Measurements from ENCODE around the gene CTU1.

CTU1 gene

DNA sequence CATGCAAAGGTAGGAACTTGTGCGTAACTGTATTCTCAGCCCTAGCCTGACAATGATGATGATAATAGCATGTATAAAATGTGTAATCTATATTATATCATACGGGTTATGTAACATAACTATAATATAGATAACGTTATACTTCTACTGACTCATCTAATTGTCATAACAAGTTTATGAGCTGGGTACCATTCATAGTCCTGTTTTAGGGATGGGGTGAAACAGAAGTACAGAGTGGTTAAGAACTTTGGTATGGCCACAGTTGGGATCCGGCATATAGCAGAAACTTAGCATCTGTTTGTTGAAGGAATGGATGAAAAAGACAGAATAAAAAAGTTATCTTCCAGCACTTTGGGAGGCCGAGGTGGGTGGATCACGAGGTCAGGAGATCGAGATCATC lies 5.2 kb downstream of the CTU1 start:
- peak; percentile 23 for DNase-seq (ENCODE audit: low spot score)

DNA sequence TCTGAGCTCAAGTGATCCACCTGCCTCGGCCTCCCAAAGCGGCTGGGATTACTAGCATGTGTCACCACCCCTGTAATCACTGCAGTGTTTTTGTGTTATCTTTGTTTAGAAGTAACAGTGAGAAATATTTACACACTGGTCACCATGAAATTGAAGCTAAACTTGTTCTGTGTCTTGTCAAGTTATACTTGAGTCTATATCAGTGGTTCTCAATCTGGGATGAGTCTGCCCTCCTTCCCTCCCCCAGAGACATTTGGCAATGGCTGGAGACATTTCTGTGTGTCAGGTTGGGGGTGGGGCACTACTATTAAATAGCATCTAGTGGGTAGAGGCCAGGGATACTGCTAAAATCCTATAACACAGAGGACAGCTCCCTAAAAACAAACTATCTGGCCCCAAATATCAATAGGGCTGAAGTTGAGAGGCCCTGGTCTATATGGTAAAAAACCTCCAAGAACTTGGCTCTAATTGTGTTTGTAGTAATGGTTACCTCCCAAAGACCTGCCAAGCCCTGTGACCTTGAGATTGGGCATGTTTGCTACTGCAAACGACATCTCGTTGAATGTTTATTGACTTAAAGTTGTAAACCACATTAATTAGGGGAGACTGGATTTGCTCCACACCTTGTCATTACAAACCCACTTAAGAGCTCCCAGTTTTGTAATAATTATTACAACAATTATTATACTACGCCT lies 6.9 kb downstream of the CTU1 start:
- DNase-seq (ENCODE audit: low spot score), result no peak

DNA sequence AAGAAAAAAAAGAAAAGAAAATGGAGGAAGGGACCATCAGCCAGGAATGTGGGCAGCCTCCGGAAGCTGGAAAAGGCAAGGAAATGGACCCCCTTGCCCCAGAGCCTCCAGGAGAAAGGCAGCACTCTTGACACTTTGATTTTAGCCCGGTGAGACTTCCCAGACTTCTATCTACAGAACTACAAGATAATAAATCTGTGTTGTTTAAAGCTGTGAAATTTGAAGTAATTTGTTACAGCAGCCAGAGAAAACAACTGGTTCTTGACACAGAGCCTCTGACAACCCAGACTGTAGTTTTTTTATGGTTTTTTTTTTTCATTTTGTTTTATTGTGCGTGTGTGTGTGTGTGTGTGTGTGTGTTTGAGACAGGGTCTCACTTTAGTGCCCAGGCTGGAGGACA lies 7.6 kb downstream of the CTU1 start:
- no peak for DNase-seq (ENCODE audit: low spot score)

DNA sequence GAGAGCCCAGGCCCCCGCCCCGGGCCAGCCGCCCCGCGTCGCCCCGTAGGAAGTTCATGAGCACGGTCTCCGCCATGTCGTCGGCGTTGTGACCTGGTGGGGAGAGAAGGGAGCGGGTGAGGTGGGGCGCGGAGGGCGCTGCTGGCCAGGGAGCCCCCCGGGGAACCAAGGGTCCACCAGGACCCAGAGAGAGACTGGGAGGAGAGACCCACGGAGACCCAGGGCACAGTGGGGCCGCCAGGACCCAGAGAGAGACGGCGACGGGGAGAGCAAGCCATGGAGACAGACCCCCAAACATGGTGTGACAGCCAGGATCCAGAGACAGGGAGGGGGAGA lies 9.2 kb downstream of the CTU1 start:
- no peak for DNase-seq (ENCODE audit: low spot score)

DNA sequence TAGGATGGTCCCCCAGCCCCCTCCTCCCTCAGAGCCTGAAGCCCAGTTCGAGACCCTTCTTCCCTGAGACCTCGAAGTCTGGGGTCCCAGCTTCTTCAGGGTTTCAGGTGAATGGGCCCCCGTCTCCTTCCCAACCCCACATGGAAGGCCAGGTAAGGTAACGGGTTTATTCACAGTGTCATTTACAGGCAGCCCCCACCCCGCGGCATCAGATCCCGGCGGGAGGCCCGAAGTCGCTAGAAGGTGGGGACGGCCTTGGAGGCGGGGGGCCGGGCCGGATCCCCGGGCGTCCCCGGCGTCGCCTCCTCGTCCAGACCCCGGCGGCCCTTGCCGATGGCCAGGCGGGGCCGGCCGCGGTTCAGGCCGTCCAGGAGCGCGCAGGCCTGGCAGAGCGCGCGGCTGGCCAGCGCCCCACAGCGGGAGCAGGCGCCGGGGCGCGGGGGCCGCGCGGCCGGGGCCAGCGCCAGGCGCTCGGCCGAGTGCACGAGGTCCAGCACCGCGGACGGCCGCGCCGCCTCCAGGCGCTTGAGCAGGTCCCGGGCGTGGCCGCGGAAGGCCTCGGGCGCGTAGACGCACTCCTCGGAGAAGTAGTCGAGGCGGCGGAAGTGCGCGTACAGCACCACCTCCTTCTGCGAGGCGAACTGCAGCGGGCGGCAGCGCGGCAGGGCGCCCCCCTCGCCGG lies 9.7 kb downstream of the CTU1 start:
- DNase-seq (ENCODE audit: low spot score), result no peak

DNA sequence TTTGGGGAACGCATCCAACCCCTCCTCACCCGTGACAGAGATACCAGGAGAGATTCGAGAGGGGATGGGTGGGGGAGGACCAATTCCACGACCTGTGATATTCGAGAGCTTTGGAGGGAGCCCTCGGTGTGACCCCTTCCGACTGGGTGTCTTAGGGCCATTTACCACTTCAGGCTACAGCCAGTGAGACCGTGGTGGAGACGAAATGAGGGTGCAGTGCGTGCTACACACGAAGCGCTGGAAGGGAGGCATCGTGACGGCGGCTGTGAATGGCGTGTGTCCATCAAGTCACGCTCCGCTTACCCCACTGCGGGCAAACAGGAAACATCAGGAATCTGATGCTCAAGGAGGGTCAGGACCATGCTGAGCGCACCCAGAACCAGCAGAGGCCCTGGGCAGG lies 10.4 kb downstream of the CTU1 start:
- DNase-seq (ENCODE audit: low spot score), result no peak

DNA sequence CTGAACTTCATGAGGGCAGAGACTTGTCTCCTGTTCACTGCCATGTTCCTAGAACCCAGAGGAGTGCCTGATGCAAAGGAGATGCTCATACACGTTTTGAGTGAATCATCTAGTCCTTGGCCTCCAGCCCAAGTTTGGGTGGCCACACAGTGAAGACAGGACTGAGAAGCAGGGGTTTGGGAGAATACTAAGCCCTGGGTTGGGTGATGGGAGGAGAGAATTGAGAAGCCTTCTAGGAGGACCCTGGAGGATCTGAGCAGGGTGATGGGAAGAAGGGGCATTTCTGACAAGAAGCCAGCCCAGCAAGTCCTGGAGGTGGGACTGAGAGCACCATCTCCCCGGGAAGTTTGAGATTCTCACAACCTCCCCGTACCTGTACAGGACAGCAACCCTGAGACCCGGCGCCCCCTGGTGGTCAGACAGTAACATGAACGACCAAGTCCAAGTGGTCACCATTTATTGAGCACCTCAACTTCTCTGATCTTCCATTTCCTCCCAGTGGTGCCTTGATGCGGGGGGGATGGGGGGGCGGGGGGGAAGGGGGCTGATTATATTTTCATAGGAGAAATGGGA lies 11.0 kb downstream of the CTU1 start:
- peak; percentile 60 for DNase-seq (ENCODE audit: low spot score)

DNA sequence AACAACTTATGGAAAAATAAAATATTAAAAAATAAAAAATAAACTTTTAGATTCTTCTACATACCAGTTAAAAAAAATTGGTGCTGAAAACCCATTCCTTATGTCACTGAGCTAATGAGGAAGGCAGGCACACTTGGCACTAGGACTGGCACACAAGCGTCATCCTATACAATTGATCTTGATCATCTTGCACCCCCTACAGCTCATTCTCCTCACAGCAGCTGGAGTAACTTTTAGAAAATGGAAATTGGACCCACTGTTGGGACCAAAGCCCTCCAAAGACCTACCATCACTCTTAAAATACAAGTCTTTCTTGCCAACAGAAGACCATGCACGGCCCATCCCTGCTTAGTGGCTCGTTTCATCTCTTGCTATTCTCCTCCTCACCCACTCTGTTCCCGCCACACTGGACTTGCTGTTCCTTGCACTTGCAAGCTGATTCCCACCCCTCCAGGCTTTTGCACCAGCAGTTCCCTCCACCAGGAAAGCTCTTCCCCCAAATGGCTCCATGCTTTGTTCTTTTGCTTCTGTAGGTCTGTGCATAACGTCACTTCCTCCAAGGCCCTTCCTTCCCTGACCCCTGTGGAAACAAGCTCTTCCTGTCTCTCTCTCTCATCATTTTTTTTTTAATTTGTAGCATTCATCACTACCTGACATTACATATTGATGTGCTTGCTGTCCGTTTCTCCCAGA lies 11.6 kb downstream of the CTU1 start:
- DNase-seq (ENCODE audit: low spot score), result no peak

DNA sequence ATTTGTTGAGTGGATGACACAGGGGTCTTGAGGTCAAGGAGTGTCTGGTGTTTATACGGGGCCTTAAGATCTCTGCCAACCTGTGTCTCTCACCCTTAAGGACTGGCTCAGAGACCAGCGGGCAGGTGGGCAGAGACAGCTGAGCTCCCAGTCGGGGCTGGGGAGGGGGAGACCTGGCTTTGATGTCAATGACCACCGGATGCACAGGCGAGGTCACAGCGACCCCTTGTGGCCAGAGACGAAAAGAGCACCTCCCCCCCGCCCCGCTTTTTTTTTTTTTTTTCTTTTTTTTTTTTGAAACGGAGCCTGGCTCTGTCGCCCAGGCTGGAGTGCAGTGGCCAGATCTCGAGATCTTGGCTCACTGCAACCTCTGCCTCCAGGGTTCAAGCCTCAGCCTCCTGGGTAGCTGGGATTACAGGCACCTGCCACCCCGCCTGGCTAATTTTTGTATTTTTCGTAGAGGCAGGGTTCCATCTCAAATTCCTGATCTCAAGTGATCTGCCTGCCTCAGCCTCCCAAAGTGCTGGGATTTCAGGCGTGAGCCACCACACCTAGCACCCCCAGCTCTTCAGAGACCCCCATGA lies 13.4 kb downstream of the CTU1 start:
- no peak for DNase-seq (ENCODE audit: low spot score)

DNA sequence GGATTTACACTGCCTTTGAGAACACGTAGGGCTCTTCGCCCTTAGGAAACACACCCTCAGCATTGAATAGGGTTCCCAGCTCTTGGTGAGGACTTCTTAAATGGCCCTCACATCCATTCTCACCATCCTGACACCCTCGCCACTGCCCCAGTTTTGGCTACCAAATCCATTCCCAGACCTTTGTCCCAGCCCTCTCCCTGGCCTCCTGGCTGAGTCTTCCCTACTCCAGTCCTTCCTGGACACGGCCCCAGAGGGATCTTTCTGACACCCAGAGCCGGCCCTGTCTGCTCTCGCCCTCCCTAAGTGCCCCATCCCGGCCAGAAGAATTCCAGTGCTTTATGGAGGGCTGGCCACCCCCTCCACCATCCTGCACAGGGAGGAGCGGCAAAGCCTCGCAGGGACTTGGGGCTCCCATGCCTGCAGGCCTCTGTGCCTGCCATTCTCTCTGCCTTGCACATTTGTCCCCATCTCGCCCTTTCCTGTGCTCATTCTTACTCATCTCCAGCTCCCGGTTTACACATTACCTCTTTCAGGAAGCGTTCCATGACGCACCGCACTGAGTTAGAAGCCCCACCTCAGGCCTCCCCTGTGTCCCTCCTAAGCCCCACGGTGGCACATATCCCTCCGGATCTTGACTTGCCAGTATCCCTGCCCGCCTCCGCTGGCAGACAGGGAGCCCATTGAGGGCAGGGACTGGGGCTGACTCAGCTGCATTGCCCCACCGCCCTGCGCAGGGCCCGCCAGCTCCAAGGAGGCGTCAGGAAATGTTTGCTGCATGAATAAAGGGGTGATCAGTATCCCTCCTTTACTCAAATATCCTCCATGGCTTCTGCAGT lies 14.5 kb downstream of the CTU1 start:
- no peak for DNase-seq (ENCODE audit: low spot score)

DNA sequence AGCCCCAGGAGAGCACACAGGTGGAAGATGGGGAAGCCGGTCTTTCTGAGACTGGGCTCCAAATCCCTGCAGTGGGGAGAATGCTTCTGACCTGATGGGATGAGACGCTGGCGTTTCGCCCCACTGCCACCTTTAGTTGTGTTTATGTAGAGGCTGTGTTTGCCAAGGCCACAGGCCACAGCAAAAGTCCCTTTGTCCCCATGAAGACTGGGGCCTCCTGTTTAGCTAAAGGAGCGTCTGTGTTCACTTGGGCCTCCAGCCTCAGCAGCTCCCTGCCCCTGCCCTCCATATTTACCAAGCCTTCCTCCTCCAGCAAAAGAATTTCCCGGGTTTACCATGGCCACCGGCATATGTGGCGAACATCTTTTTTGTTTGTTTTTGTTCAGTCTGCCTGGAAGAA lies 15.1 kb downstream of the CTU1 start:
- DNase-seq (ENCODE audit: low spot score), result no peak

DNA sequence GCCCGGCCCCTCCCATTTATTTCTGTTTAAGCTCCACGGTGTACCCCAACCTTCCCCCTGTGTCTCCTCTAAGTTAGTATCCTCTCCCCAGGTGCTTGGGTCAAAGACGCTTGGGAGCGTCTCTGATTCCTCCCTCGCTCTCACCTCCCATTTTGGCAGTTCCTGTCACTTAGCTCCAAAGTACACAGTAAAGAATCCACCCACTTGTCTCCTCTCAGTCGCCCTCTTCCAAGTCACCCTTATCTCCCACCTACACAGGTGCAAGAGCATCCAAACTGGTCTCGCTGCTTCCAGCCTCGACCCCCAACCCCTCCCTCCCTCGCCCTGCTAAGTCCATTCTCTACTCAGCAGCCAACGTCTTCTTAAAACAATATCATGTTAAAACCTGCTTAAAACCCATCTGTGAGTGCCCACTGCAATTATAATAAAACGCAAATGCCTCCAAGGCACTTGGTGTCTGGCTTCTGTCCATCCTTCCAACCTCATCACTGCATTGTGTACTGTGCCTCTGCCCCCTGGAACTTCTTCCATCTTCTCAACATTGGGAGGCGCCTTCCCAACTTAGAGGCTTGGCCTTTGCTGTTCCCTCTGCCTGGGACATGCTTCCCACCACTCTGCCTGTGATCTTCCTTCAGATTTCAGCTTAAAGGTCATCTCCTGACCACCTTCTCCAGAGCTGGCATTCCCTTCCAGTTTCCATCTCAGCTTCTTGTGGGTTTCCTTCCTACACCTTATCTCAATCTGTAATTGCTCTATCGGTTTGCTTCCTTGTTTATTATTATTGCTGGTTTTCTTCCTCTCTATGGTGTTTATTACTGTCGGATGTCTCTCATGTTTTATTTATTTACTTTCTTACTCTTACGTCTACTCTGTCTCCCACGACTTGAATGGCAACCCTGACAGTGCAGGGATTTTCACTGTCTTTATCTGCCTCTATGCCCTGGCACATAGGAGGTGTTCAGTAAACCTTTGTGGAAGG lies 16.0 kb downstream of the CTU1 start:
- DNase-seq (ENCODE audit: low spot score), result no peak

DNA sequence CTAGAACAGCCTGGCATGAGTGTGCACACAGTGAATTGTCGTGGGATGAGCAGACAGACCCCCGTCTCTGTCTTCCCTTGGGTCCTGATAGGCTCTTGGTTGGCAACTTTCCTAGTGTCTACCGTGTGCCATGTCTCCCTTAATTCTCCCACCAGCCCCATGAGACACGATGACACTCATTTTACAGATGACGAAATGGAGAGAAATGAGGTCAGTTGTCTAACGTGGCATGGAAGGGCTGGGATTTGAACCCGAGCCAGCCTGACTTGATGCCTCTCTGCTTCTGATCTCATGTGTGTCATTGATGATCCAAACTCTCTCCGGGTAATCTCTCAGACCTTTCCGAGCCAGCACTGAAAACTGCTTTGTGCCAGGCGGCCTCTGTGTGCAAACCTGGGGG lies 17.1 kb downstream of the CTU1 start:
- DNase-seq (ENCODE audit: low spot score), result peak; percentile 21

DNA sequence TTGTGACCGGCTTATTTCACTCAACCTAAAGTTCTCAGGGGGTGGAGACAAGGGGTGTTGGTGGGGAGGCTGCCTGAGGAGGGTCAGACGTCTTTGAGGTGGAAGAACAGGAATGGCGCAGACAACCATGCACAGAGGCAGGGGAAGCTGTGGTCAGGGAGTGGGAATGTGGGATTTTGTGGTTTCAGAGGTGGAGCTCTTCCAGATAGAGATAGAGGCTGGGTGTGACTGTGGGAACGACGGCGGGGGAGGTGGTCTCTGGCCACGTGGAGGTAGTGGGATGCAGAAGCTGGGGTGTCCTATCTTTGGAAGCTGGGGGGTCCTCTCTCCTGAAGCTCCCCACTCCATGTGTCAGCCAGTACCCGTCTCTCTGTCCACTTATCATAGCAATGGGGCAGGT lies 17.7 kb downstream of the CTU1 start:
- no peak for DNase-seq (ENCODE audit: low spot score)

DNA sequence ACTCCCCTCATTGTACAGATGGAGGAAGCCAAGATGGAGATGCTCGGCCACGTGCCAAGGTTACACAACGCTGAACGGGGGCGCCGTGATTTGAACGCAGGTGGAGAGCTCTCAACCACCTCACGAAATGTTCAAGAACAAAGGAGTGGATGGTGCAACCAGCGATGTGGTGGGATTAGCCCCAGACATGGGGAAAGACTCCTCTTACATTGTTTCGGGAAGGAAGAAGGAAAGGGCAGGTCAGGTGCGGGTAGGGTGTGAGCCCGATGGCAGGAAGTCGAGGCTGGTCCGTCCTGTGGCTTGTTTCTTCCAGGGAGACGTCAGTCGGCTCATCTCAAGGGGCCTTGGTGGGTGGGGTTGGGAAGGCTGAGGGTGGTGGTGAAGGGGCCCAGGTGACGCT lies 18.4 kb downstream of the CTU1 start:
- no peak for DNase-seq (ENCODE audit: low spot score)

DNA sequence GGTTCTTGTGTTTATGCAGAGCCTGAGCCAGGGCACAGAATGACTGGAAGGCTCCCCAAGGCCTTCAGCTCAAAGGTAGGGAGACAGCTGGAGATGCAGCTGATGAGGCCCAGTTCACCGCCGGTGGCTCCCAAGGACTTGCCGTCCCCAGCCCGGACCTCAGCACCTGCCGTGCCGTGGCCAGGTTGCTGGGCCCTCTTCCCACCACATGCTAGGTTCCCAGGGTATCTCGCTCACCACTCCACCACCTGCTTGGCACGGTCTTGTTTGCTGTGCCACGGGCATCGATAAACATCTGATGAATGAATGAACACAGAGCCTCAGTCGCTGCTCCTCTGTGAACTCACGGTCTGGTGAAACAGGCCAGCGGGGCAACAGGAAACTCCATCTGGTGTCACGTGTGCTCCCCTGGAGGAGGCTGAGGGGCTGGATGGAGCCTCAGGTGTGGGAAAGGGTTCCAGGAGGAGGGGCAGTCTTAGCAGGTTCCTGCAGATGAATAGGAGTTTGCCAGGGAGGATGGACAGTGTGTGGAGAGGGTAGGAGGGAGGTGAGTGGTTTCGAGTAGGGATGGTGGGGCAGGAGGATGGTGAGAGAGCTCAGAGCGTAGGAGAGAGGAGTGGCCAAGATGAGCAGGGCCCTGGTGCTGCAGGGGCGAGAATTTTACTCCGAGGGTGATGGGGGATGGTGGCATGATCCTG lies 21.9 kb downstream of the CTU1 start:
- DNase-seq (ENCODE audit: low spot score), result no peak

DNA sequence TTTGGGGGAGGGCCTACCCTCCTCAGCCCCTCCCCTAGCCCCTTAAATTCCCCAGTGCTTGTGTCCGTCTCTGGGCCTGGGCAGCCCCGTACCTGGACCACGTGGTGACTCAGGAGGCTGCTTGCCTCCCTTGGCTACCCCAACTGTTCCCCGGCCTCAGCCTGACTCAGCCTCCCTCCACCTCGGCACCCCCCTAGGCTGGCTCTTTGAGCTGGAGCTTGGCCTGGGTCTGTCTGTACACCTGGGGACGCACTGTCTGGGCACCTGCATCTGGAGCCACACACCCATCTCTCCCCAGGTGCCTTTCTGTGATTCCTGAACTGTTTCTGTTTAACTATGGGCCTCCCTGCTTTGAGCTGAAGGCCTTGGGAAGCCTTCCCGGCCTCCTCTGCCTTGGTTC lies 23.7 kb downstream of the CTU1 start:
- no peak for DNase-seq (ENCODE audit: low spot score)

DNA sequence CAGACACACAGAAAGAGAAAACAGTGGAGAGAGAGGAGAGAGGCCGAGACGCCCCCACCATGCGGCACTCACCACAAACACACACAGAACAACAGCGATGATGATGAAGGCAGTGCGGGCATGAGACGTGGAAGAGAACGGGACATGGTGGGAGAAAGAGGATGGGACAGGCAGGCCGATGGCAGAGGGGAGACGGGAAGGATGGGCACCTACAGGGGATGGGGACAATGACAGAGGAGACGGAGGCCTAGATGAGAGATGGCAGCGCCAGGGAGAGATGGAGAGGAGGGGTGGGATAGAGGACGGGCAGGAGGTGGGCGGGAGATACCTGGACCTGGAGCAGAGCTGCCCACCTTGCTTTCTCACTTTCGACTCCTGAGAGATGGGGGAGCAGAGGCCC lies 24.4 kb downstream of the CTU1 start:
- DNase-seq (ENCODE audit: low spot score), result no peak

DNA sequence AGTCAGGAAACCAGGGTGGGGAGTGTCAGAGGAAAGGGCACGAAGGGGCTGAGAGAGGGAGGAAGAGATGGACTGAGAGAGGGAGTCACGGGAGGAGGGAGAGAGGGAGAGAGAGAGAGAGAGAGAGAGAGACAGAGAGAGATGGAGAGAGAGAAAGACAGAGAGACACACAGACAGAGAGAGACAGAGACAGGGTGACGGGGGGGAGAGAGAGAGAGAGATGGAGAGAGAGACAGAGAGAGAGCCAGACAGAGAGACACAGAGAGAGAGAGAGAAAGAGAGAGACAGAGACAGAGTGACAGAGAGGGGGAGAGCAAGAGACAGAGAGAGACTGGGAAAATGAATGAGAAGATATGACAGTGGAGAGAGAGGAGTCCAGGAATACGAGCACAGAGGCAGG lies 25.0 kb downstream of the CTU1 start:
- DNase-seq (ENCODE audit: low spot score), result no peak

DNA sequence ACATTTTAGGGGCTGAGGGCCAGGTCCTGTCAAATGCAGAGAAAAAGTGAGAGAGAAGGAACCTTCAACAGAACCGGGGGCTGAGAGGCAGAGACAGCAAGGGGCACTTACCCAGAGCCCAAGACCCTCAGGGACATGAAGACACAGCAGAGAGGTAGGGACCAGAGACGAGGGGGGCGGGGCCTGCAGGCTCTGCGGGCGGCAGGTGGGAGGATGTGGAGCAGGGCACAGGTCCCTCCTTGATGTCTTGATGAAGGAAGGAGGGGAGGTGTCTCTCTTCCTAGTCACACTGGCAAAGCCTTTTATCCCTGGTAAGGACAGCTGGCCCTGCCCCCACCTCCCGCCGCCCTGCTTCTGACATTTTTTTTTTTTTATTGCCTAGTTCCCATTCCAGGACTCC lies 25.6 kb downstream of the CTU1 start, which contains the start of gene KLK14:
Gene KLK14, minus strand, starts transcription at position 277 of the 400 bp plus-strand sequence. Its CDS starts 273 bp downstream, at position 4.
- no peak for DNase-seq (ENCODE audit: low spot score)

Measured in RKO (cell line).